ENCODE measurements around the gene HOXD10.

The HOXD10 gene

GRCh38 chr2:176152350-176153181, 36.0 kb downstream of the HOXD10 start:
- FAIRE-seq = no peak

DNA sequence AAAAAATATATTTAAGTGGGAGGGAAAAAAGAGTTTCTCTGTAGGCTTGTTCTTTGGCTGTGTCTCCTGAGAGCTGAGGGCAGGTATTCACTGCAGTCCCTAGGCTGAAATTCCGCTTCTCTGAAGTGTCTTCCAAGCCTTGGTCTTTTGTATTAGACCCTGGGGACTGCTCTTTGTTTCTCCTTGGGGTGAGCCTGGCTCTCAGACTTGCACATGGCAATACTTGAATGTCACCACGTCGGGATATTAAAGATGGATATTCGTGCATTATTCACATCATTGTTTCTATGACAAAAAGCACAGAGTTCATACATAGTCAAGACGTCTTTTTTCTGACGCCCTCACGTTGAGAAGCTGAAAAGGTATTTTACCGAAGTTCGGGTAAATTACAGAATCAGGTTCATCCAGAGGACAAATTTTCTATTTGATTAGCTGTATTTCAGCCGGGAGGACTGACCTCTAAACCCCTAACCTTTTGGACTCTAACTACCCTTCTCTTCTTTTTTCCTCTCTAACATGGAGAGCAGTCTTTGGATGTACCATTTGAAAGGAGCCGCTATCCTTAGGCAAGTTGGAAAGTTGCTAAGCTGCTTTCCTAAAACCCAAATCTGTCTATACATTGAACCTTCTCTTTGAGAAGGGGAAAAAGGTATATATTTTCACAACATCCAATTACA, 38.1 kb downstream of the HOXD10 start:
- FAIRE-seq = no peak

GRCh38 chr2:176155356-176156044, 38.9 kb downstream of the HOXD10 start:
- FAIRE-seq = no peak

DNA sequence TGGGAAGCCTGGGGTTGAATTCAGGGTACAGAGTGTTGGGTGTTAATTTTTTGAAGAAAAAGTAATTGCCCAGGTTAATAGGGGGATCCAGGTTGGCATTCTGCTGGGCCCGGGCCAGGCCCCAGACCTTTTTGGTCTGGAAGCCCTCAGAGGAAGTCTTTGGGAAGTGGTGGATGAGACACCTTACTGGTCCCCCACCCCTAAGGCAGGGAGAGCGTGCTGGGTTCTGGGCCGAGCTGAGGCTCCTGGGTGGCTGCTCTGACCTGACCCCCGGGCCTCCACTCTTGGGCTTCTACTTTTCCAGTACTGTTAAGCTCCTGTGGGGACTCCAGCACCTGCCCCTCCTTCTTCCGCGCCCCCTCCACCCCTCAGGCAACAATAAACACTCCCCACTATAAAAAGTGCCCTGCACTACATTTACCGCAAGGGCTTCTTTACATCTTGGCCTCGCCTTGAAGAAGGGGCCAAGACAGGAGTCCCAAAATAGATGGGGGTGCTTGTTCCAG, 39.8 kb downstream of the HOXD10 start:
- FAIRE-seq = no peak

DNA sequence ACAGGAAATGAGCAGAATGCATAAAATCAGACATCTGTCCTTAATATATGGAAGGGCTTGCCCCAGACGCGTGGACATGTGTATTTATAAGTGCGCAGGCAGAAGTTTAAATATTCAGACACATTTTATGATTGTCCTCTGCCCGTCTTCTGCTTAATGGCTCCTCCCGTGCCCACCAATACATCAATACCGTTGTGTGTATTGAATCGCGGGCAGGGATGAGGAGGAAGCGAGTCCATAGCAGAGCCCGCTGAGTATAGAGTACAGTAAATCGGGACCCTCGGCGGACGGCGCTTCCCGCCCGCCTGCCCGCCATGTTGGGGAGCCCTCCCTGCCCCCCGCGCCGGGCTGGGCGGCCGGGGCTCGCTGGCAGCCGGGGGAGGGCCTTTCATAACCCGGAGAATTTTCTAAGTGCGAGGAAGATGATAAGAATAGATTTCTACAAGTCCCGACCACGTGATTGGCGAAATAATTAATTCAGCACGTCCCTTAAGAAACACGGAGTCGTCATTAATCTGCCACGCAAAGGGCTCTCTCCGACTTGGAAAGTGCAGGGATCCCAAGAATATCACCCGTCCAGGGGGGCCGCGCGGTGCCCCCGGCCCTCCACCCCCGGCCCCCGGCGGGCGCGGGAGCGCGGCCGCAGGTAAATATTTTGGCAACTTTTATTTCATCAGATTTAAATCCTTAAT, 40.4 kb downstream of the HOXD10 start, which contains the start of gene HOXD3:
TSS of gene HOXD3 (plus strand) at position 501 of the 692 bp plus-strand sequence. CDS start 11,808 bp downstream, outside the sequence.
- FAIRE-seq = no peak

GRCh38 chr2:176157499-176158185, 41.1 kb downstream of the HOXD10 start:
- no peak for FAIRE-seq

DNA sequence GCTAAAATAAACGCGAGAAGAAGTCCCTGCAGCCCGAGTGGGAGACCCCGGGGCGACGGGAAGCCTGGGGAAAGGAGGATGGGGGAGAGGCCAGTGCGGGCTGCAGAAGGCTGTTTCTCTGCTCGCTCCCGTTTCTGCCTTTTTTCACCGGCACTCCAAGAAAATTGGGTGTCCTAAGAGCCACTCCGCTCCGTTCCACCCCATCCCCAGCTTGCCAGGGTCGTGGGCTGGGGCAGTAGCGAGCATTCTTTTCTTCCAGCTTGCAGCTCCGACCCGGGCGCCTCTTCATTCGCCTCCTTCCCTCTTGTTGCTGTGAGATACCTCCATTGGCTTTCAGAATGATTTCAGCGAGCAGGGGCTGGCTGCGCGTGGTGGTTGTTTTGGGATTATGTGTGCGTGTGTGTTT, 41.6 kb downstream of the HOXD10 start:
- no peak for FAIRE-seq

GRCh38 chr2:176158855-176159662, 42.5 kb downstream of the HOXD10 start:
- FAIRE-seq = no peak

GRCh38 chr2:176159663-176160250, 43.2 kb downstream of the HOXD10 start:
- no peak for FAIRE-seq

DNA sequence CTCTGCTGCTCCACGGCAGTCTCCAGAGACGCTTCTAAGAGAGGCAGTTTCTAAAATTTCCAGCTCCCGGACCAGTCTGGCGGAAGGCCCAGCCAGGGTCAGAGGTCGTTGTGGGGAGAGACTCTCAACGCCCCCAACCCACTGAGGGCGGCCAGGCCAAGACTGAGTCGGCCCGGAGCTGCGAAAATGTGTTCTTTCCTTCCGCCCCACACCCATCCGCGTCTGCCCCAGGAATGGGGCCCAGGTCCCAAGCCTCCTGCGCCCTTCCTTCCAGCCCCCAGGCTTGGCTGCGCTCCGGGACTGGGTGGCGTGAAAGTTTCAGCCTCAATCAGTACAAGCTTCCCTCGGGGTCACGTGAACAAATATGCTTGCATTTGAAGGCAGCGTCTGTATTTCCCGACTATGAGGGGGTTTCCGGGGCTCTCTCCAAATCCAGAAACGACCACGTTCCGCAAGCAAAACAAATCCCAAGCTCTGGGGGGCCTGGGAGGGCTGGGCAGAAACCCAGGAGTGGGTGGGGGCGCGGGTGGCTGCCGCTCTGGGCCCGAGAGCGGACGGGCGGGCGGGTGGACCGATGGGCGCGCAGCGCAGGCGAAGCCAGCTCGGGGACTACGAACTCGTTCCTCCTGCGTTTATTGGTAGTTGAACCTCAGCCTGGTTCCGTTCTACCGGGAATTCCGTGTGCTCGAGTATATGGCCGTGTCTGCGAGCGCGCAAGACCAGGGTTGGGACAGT, 43.8 kb downstream of the HOXD10 start:
- no peak for FAIRE-seq

- no peak for FAIRE-seq
Observed at GRCh38 chr2:176160986-176161824, 44.6 kb downstream of the HOXD10 start.

DNA sequence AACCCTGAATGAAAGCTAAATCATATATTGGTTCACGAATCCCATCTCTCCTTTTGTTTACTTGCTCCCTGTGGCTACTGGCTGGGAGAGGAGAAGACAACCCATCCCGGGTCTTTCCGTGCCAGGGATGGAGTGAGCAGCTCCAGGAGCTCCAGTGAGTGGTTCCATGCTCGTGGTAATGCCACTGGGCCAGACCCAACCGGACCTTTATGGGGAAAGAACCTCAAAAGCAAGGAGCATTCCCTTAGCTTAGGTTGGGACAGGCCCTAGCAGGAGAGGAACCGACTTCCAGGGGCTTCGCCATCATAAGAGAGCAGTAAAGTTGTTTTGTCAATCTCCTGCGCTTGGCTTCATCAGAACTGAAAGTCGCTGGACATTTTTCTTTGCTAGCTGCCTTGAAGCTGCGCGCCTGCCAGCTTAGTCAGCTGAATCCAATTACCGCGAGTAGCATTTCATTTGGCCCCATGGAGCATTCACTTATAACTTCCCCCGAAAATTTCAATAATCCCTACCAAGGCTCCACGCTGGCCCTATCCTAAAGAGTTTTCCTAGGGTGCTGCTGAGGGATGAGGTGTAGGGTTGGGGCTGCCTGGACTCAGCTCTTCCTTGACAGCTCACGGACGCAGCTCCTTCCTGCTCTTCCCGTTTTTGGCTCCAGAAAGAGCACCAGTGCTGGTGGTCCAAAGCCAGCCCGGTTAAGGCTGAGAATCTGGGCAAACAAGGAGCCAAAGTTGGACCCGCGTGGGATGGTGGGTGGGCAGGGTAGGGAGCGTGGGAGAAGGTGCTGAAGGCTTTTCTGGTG, 45.4 kb downstream of the HOXD10 start:
- FAIRE-seq = no peak

DNA sequence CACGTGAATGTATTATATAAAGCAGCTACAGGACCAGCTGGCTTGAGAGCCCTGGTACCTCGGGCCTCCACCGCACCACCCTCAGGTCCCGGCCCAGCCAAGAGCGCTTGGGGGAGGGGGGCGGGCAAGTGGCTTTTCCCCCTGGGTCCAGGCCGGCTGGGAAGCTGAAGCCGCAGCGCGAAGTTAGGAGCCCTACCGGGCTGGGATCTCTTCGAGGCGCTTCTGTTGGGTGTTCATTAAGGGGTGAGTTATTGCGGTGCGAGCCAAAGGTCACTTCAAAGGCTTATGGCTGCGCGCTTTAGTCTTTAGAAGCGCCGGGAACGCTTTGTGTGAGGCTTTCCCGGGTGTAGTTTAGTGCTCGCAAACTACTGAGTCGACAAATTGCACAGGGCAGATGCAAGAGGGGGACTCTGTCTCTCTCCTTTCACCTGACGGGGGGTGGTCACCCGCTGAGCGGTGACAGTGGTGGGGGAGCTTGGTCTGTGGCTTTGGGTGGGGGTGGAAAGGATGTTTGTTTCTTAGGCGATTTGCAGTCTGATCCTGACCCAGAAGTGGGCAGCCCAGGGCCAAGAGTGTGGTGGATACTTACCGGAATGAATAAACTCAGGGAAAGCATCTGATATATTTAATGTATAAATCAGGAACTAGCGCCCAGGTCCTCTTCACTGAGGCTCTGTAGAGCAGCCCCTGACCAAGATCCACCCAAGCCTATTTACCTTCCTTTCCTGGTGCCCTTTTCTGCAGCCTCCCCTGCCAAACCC, 46.5 kb downstream of the HOXD10 start:
- FAIRE-seq = no peak

DNA sequence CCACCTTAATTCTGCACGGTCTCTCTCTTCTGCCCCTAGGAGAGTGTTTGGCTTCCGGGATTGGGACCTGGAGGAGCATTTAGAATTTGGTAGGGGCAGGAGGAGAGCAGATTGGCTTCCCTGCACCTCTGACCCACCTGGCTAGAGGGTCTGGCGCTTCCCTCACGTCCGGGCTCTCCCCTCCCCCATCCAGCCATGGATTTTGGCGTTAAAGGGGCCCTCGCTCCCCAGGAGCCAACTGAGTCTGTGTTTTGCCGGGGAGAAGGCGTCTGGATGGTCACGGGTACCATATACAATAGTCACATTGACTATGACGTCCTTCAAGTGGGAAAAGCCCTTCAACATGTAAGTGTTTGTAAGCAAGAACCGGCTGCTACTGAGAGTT, 47.1 kb downstream of the HOXD10 start:
- FAIRE-seq = no peak

GRCh38 chr2:176164201-176164600, 47.6 kb downstream of the HOXD10 start:
- FAIRE-seq = no peak

DNA sequence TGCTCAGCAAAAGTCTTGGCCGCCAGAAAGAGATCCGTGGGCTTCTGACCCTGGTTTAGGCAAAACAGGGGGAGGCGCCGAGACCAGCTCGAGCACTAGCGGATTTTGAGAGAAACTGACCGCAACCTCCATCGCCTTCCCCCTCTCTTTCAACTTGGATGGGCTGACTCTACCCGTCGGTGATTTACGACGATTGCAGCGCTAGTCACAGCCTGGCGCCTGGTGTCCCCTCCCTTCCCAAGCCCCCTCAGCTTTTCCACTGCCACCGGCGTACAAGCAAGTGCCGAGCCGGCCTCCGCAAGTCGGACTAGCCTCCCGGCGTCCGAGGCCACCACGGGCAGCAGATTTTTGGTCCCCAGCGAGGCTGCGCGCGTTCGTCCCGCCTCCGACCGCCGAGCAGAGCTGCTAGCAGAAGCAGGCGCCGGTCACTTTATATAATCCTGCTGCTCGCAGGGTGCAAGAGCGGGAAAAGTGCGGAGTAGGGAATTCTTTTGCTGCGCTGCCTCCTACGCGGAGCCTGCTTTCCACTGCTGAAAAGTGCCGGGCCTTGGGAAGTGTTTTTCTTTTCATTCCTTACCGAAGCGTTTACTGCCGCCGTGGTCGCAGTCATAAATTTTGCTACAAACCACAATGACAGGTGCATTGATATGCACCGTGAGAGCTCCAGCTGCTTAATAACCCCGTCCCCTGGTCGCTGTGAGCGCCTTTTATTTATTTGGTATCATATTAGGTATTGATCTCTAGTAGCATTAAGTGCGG, 48.2 kb downstream of the HOXD10 start:
- no peak for FAIRE-seq

All from A204.1 (cell line).